Measurements from ENCODE around the gene NEURL1.

NEURL1 gene

GRCh38 chr10:103551619-103552602 lies 58.4 kb downstream of the NEURL1 start:
- no peak for DNase-seq (ENCODE audit: extremely low read depth, low read depth)
- TF ChIP-seq CTCF (IDR thresholded peaks at IDR 0.05; ENCODE audit: low read depth, low read length): no peak

GRCh38 chr10:103552856-103553742 lies 59.6 kb downstream of the NEURL1 start:
- DNase-seq (ENCODE audit: extremely low read depth, low read depth): no peak
- no peak for TF ChIP-seq CTCF (IDR thresholded peaks at IDR 0.05; ENCODE audit: low read depth, low read length)

GRCh38 chr10:103553743-103554487 lies 60.4 kb downstream of the NEURL1 start:
- no peak for DNase-seq (ENCODE audit: extremely low read depth, low read depth)
- no peak for TF ChIP-seq CTCF (IDR thresholded peaks at IDR 0.05; ENCODE audit: low read depth, low read length)

GRCh38 chr10:103554488-103555324 lies 61.2 kb downstream of the NEURL1 start:
- peak; percentile 28 for DNase-seq (ENCODE audit: extremely low read depth, low read depth)
- TF ChIP-seq CTCF (IDR thresholded peaks at IDR 0.05; ENCODE audit: low read depth, low read length): no peak

GRCh38 chr10:103555325-103555649 lies 61.8 kb downstream of the NEURL1 start:
- no peak for TF ChIP-seq CTCF (IDR thresholded peaks at IDR 0.05; ENCODE audit: low read depth, low read length)
- no peak for DNase-seq (ENCODE audit: extremely low read depth, low read depth)

GRCh38 chr10:103555712-103556111 lies 62.2 kb downstream of the NEURL1 start:
- no peak for DNase-seq (ENCODE audit: extremely low read depth, low read depth)
- no peak for TF ChIP-seq CTCF (IDR thresholded peaks at IDR 0.05; ENCODE audit: low read depth, low read length)

Measured in AG09319 (cell line).